AG10803 (cell line): ENCODE data around the gene PBX3.

Experiments used
- DNase-seq: peaks from one replicate; pipeline ENCODE4 v3.0.0; 2010; ENCODE audit warnings: low read depth
- H3K4me3 ChIP-seq: 2 replicates; pipeline ENCODE4 v1.5.1; 2011; ENCODE audit warnings: mild to moderate bottlenecking, low read length, control low read depth
- TF ChIP-seq, protein P1 (sequence below): conservative IDR thresholded peaks from 2 replicates; pipeline ENCODE4 v1.5.1; 2011; ENCODE audit warnings: mild to moderate bottlenecking, low read length, control low read depth, inconsistent platforms

PBX3 gene

DNA sequence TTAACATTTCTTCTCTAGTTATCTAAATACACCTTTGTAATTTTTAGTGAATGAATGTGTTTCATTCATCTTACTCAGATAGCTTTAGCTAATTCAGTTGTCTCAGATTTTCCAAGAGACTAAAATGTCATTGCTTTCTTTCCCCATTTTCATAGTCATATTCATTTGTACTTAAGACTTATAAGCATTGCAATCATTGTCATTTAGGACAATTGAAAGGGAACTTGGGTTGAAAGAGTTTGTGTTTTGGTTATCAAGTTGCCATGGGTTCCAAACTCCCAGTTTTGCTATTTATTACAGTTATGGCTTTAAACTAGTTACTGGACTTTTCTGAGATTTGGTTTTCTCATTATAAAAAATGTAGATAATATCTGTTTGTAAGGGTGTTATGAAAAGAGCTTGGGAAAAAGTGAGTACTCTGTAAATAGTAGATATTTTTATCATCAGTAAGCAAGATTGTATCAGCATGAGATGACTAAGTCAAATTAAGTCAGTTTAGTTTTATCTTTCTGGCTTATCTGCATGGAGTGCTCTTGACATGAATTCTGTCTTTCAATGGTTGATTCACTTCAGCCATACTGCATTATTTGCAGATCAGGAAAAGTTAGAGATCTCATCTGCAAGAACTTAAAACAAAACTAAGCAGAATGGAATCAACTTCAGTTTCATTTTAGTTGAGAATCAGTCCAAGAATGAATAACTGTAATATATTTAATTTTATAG is 107.5 kb downstream of the PBX3 start:
- TF ChIP-seq, protein P1, sequence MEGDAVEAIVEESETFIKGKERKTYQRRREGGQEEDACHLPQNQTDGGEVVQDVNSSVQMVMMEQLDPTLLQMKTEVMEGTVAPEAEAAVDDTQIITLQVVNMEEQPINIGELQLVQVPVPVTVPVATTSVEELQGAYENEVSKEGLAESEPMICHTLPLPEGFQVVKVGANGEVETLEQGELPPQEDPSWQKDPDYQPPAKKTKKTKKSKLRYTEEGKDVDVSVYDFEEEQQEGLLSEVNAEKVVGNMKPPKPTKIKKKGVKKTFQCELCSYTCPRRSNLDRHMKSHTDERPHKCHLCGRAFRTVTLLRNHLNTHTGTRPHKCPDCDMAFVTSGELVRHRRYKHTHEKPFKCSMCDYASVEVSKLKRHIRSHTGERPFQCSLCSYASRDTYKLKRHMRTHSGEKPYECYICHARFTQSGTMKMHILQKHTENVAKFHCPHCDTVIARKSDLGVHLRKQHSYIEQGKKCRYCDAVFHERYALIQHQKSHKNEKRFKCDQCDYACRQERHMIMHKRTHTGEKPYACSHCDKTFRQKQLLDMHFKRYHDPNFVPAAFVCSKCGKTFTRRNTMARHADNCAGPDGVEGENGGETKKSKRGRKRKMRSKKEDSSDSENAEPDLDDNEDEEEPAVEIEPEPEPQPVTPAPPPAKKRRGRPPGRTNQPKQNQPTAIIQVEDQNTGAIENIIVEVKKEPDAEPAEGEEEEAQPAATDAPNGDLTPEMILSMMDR, result no peak
- no peak overlapping the region for H3K4me3 ChIP-seq
- DNase-seq, result no peak

DNA sequence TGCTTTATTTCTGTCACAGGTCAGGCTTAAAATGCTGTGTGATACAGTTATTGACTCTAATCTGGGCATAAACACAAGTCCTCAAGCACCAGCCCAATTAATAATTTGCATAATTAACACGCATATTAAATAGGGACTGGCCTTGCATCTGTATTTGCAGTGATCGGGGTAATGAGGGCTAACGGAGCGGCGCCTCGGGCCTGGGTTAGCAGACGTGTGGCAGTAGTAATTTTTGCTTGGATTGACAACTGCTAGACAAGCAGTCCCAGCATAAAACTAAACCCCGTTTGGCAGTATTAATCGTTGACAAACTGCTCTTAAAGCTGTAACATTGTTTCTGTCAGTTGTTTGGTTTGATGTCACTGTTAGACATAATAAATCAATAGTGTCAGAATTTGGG is 109.2 kb downstream of the PBX3 start:
- TF ChIP-seq, protein P1, result no peak
- no peak overlapping the region for H3K4me3 ChIP-seq
- DNase-seq, result no peak

DNA sequence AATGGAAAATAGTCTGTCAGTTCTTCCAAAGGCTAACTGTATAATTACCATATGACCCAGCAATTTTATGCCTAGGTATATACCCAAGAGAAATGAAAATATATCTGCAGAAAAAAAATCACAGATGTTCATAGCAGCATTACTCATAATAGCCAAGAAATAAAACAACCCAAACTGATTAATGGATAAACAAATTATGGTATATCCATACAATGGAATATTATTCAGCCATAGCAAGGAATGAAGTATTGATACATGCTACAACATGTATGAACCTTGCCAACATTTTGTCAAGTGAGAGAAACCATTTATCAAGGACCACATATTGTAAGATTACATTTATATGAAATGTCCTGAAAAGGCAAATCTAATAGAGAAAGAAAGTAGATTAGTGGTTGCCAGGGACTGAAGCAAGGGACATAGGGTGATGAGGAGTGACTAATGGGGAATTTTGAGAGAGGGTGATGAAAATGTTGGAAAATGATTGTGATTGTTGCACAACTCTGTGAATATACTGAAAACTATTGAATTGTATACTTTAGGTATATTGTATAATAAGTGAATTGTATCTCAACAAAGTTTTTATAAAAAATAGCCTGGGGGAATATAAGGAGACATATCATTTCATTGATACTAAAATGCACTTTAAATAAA is 114.4 kb downstream of the PBX3 start:
- DNase-seq, result peak; percentile 38
- H3K4me3 ChIP-seq, result no peak overlapping the region
- TF ChIP-seq, protein P1, result no peak

DNA sequence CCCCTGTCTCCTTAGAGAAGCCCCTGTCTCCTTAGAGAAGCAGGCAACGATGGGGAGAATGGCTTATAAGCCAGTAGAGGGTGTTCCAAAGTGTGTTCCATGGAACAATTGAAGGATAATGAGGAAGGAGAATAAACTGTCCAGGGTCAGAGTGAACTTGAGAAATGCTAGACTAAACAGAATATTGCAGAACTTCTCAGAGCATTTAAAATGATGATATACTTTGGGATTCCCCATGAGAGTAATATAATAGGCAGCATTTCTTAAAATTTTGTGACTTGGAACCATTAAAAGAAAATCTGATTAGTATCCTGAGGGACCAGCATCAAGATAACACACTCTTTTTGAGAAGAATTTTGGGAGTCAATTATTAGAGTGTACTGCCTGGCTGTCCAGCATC is 116.8 kb downstream of the PBX3 start:
- no peak overlapping the region for H3K4me3 ChIP-seq
- TF ChIP-seq, protein P1, result no peak
- no peak for DNase-seq

DNA sequence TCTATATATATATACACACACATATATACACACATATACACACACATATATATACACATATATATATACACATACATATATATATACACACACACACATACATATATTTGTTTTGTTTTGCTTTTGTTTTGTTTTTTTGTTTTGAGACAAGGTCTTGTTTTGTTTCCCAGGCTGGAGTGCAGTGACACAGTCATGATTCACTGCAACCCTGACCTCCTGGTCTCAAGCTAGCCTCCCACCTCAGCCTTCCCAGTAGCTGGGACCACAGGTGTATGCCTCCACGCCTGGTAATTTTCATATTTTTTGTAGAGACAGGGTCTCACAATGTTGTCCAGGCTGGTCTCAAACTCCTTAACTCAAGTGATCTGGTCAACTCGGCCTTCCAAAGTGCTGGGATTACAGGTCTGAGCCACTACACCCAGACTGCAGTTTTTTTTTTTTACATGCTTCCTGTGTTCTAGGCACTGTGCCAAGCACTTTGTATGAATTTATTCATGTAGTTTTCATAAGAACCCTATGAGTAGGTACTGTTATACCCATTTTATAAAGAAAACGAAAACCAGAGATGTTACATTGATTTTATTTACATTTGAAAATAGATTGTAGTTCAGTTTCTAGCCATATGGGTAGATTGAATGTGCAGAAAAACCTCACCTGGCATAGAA is 120.7 kb downstream of the PBX3 start:
- TF ChIP-seq, protein P1, result no peak
- DNase-seq, result no peak
- no peak overlapping the region for H3K4me3 ChIP-seq

DNA sequence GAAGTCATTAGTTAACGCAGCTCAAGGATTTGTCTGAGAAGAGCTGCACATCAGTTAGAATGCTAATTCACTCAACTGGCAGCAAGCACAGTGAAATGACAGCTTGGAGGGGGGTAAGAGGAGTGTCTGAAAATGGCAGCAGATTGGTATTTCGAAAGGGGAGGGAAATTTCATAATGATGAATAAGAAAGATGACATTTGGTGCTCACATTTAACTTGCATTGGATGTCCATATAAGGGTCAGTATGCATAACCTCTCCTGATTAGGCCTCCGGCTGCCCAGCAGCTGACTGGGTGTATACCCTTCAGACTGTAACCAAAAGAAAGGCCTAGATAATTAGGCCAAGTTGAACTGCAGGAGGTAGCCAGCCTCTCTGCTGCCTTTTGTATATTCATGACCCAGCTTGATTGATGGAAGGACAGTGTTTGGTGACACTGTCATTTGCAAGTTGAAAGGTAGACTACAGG is 131.0 kb downstream of the PBX3 start:
- TF ChIP-seq, protein P1, result no peak
- H3K4me3 ChIP-seq, result no peak overlapping the region
- peak; percentile 57 for DNase-seq
